ENCODE measurements around the gene GCC2.
"Not testable (repeated sequence)": the region's sequence is repeated elsewhere in the genome, so short reads cannot be mapped to it uniquely, and the experiment has no call there.

The GCC2 gene

DNA sequence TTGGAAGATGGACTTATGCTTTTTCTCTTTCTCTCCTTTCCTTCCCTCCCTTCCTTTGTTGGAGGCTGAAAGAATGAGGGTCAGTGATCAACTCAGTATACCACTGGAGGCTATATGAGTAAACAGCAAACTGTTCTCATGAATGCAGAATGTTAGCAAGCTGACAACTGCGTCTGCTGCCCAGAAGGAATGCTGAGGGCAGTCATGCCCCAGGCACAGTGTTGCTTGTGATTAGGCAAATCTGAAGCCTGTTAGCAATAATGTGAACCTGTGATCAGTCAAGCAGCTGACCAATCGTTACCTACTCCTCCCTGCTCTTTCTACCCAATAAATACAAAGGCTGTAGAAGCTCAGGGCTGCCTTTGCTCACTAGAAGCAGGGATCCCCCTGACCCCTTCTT, 107.6 kb downstream of the GCC2 start:
- not testable (repeated sequence) for H3K9me3 ChIP-seq (ENCODE audit: control insufficient read depth in 1 of 2, low read length in 2 of 2); H3K4me3 ChIP-seq (ENCODE audit: low read depth in 1 of 2, low read length in 2 of 2); H3K9ac ChIP-seq (ENCODE audit: low read depth in 1 of 2, low read length in 2 of 2); H3K27me3 ChIP-seq (ENCODE audit: control insufficient read depth in 1 of 2, insufficient read depth in 2 of 2, low read length in 2 of 2); H3K4me1 ChIP-seq (ENCODE audit: control insufficient read depth in 1 of 2, insufficient read depth in 2 of 2, low read length in 2 of 2); H3K36me3 ChIP-seq (ENCODE audit: control insufficient read depth in 1 of 2, insufficient read depth in 2 of 2, low read length in 2 of 2); H3K27ac ChIP-seq (ENCODE audit: low read depth, low read length)

Data from duodenal mucosa (tissue), 2 donors.